HepG2 (cell line): ENCODE results near the gene IFT172. TPM values are rescaled to one million over a fixed set of nuclear protein-coding genes. Genes with fewer than 3 reads are reported as not detected.

Experiments used
- CCAR2 ChIP-seq: fragments of 200-400 bp; formaldehyde crosslinking; optimal IDR thresholded peaks from 2 replicates; pipeline ENCODE3; 2018; ENCODE audit warnings: low read depth, mild to moderate bottlenecking, low read length, moderate library complexity
- FOXA1 ChIP-seq, 2 experiments: fragments of 450-650 bp in 1 of 2; sonication (generic) in 1 of 2; formaldehyde crosslinking in 1 of 2; IDR thresholded peaks; 2 replicates each; pipeline versions ENCODE4 v1.4.0 to v1.6.1; 2016 to 2020; ENCODE audit warnings: missing genetic modification reagents in 1 of 2
- FOXO1 ChIP-seq: sonication (generic); formaldehyde crosslinking; IDR thresholded peaks from 2 replicates; pipeline ENCODE4 v1.4.0; 2020; ENCODE audit warnings: missing genetic modification reagents
- KLF12 ChIP-seq: sonication (generic); formaldehyde crosslinking; IDR thresholded peaks from 2 replicates; pipeline ENCODE4 v1.4.0; 2020; ENCODE audit warnings: missing genetic modification reagents, borderline replicate concordance
- MEIS2 ChIP-seq: sonication (generic); formaldehyde crosslinking; IDR thresholded peaks from 2 replicates; pipeline ENCODE4 v1.9.0; 2021; ENCODE audit warnings: mild to moderate bottlenecking, missing genetic modification reagents
- MXD1 ChIP-seq: sonication (generic); formaldehyde crosslinking; IDR thresholded peaks from 2 replicates; pipeline ENCODE4 v1.4.0; 2020; ENCODE audit warnings: mild to moderate bottlenecking, missing genetic modification reagents
- MYC ChIP-seq: sonication (generic); formaldehyde crosslinking; IDR thresholded peaks from 2 replicates; pipeline ENCODE4 v1.9.0; 2021; ENCODE audit warnings: missing genetic modification reagents, borderline replicate concordance
- NFYB ChIP-seq: sonication (generic); formaldehyde crosslinking; IDR thresholded peaks from 2 replicates; pipeline ENCODE4 v1.4.0; 2020; ENCODE audit warnings: missing genetic modification reagents
- PRMT3 ChIP-seq: sonication (generic); formaldehyde crosslinking; IDR thresholded peaks from 2 replicates; pipeline ENCODE4 v1.8.1; 2022; ENCODE audit warnings: low read depth, mild to moderate bottlenecking, moderate library complexity, missing genetic modification reagents, borderline replicate concordance
- RAD21 ChIP-seq: fragments of 450-650 bp; formaldehyde crosslinking; IDR thresholded peaks from 2 replicates; pipeline ENCODE4 v1.5.0; 2020; ENCODE audit warnings: mild to moderate bottlenecking
- RFX1 ChIP-seq: fragments of 450-650 bp; IDR thresholded peaks from 2 replicates; pipeline ENCODE4 v1.6.1; 2017
- SIX1 ChIP-seq: sonication (generic); formaldehyde crosslinking; IDR thresholded peaks from 2 replicates; pipeline ENCODE4 v1.4.0; 2020; ENCODE audit warnings: missing genetic modification reagents, borderline replicate concordance
- SP2 ChIP-seq: sonication (generic); formaldehyde crosslinking; IDR thresholded peaks from 2 replicates; pipeline ENCODE4 v1.5.1; 2020; ENCODE audit warnings: mild to moderate bottlenecking, missing genetic modification reagents
- STAT5B ChIP-seq: sonication (generic); formaldehyde crosslinking; IDR thresholded peaks from 2 replicates; pipeline ENCODE4 v1.4.0; 2020; ENCODE audit warnings: missing genetic modification reagents
- STAT6 ChIP-seq: sonication (generic); formaldehyde crosslinking; IDR thresholded peaks from 2 replicates; pipeline ENCODE4 v1.4.0; 2020; ENCODE audit warnings: missing genetic modification reagents, mild to moderate bottlenecking, borderline replicate concordance
- ZBTB42 ChIP-seq: sonication (generic); formaldehyde crosslinking; IDR thresholded peaks from 2 replicates; pipeline ENCODE4 v1.5.0; 2020; ENCODE audit warnings: mild to moderate bottlenecking, missing genetic modification reagents
- ZNF484 ChIP-seq: sonication (generic); formaldehyde crosslinking; IDR thresholded peaks from 2 replicates; pipeline ENCODE4 v1.5.1; 2020; ENCODE audit warnings: mild to moderate bottlenecking, low read depth, missing genetic modification reagents, borderline replicate concordance
- ZNF570 ChIP-seq: sonication (generic); formaldehyde crosslinking; IDR thresholded peaks from 2 replicates; pipeline ENCODE4 v1.4.0; 2020; ENCODE audit warnings: mild to moderate bottlenecking, missing genetic modification reagents, borderline replicate concordance
- ZNF674 ChIP-seq: sonication (generic); formaldehyde crosslinking; IDR thresholded peaks from 2 replicates; pipeline ENCODE4 v1.5.0; 2020; ENCODE audit warnings: low read depth, mild to moderate bottlenecking, missing genetic modification reagents
- ZNF724P ChIP-seq: sonication (generic); formaldehyde crosslinking; IDR thresholded peaks from 2 replicates; pipeline ENCODE4 v1.8.0; 2022; ENCODE audit warnings: missing genetic modification reagents, borderline replicate concordance
- ZNF878 ChIP-seq: sonication (generic); formaldehyde crosslinking; IDR thresholded peaks from 2 replicates; pipeline ENCODE4 v1.8.1; 2023; ENCODE audit warnings: mild to moderate bottlenecking, missing genetic modification reagents, moderate library complexity
- ZNF883 ChIP-seq: sonication (generic); formaldehyde crosslinking; IDR thresholded peaks from 2 replicates; pipeline ENCODE4 v1.5.1; 2020; ENCODE audit warnings: mild to moderate bottlenecking, missing genetic modification reagents; ENCODE audit errors: not compliant biosample characterization
- polyA plus RNA-seq, 8 experiments: library from polyadenylated mRNA; depleted of rRNA in 3 of 8; stranded (reverse) in 7 of 8; unstranded in 1 of 8; fragments of >200 nt; fragmentation: Illumina TruSeq in 4 of 8; extraction: Trizol in 4 of 8; gene quantifications; 2 replicates each; pipeline versions ENCODE4 v1.2.1 to v1.2.3, GENCODE V29; 2011 to 2016; ENCODE audit warnings: low read depth in 4 of 8, missing spikeins in 1 of 8, mixed read lengths in 1 of 8; ENCODE audit not compliant: insufficient read depth in 1 of 8
- total RNA-seq, 5 experiments: library from RNA; depleted of rRNA; stranded (reverse); fragments of >200 nt; fragmentation: Illumina TruSeq; extraction: Trizol; gene quantifications; 2 replicates each; pipeline ENCODE4 v1.2.3, GENCODE V29; 2016; ENCODE audit warnings: low read depth in 1 of 5
- TF ChIP-seq, protein P1 (sequence below): sonication (generic); formaldehyde crosslinking; IDR thresholded peaks from 2 replicates; pipeline ENCODE4 v1.8.1; 2023; ENCODE audit warnings: missing genetic modification reagents, mild to moderate bottlenecking, borderline replicate concordance
- TF ChIP-seq, protein P2 (sequence below): sonication (generic); formaldehyde crosslinking; IDR thresholded peaks from 2 replicates; pipeline ENCODE4 v1.4.0; 2020; ENCODE audit warnings: missing genetic modification reagents

IFT172 gene
- total and polyA plus RNA-seq, 2 of the 13 experiments (the other 11 are each of a cell fraction or from before 2014, with no cell fraction given): 21.6 to 35.7 TPM

DNA sequence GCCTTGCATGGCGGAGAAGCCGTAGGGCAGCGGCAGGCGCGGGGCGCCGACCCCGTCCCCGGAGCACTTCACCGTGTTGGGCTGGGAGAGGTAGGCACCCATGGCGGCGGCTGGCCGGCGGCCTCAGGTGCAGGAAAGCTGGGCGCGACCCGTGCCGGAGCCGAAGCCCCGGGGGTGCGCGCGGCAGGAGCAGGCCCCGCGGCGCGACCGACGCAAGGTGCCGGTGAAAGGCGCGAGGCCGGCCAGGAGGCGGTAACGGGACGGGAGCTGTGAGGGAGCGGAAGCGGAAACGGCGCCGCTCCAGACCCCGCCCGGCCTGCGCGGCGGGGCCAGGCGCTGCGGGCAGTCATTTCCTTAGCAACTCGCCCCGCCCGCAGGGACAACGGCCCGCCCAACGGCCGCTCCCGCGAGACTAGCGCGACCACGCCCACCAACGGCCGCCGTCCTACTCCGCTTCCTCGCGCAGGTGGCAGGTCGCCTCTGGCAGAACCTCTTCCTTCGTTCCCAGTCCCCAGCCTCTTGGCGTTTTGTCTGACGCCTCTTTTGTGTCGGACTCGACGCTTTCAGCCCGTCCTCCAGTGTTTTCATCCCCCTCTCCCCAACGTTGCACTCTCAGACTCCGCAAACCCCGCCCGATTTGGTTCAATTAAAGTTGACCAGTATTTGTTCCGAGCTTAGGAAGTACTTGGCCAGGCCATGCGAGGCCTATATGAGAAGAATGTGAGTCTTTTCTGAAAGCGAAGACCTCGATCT, 80.0 kb downstream of the IFT172 start, which contains the start of gene PPM1G (continued):
- TF ChIP-seq MXD1 (CRISPR knock-in tag) (peak; percentile 88; the same call in 1 of the 2 replicates), PRMT3 (CRISPR knock-in tag) (peak; percentile 64; the same call in 1 of the 2 replicates), ZNF878 (CRISPR knock-in tag) (peak; percentile 76), FOXO1 (peak; percentile 61), CCAR2 (peak; percentile 84), NFYB (CRISPR knock-in tag) (no peak; the same call in 1 of the 2 replicates), STAT5B (CRISPR knock-in tag) (no peak), RAD21 (CRISPR knock-in tag) (peak; percentile 57), ZNF674 (CRISPR knock-in tag) (no peak), ZBTB42 (CRISPR knock-in tag) (no peak), MEIS2 (CRISPR knock-in tag) (peak; percentile 83; the same call in 1 of the 2 replicates), ZNF724P (CRISPR knock-in tag) (peak; percentile 90), KLF12 (CRISPR knock-in tag) (peak; percentile 97; the same call in 1 of the 2 replicates), SIX1 (peak; percentile 47; the same call in 1 of the 2 replicates), ZNF570 (CRISPR knock-in tag) (no peak), STAT6 (no peak), SP2 (peak; percentile 84), MYC (CRISPR knock-in tag) (peak; percentile 94), FOXA1 (IDR thresholded peaks at IDR 0.05) (no peak), FOXA1 (CRISPR knock-in tag; IDR thresholded peaks at IDR 0.05) (no peak), ZNF883 (CRISPR knock-in tag) (peak; percentile 95), ZNF484 (CRISPR knock-in tag) (no peak), RFX1 (peak; percentile 80)
- TF ChIP-seq, protein P1, sequence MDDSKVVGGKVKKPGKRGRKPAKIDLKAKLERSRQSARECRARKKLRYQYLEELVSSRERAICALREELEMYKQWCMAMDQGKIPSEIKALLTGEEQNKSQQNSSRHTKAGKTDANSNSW (CRISPR knock-in tag): peak; percentile 95
- TF ChIP-seq, protein P2, sequence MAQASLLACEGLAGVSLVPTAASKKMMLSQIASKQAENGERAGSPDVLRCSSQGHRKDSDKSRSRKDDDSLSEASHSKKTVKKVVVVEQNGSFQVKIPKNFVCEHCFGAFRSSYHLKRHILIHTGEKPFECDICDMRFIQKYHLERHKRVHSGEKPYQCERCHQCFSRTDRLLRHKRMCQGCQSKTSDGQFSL (CRISPR knock-in tag): 0 out of 2 replicates have a peak, but pooled peaks have one; percentile 43
